HG03520 (cell line): ENCODE data around the gene TMEM131.

Experiments used
- ATAC-seq: cut with Tn5 transposase; IDR thresholded peaks from one replicate; pipeline ENCODE4 v1.9.1; 2021; ENCODE audit warnings: mild to moderate bottlenecking, moderate library complexity; ENCODE audit not compliant: unreplicated experiment

TMEM131 gene

DNA sequence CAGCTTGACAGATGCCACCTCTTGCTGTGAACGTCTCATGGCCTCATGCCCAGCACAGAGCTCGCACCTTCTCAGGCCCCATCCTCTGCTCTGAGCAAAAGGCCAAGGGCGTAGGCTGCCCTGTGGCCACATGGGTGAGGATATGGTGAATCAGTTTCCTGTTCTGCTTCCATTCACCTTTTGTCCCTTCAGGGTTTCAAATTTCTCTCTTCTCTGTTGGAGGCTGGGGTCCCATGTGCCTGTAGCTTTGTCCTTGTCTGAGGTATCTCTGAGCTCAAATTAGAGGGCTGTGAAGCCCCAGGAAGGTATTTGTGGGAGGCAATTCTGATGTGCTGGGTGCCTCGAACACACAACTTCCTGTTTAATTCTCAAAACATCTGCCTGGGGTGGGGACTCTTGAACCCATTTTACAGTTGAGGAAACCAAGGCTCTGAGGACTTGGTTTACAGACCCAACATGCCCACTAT is 253.3 kb downstream of the TMEM131 start:
- no peak for ATAC-seq

DNA sequence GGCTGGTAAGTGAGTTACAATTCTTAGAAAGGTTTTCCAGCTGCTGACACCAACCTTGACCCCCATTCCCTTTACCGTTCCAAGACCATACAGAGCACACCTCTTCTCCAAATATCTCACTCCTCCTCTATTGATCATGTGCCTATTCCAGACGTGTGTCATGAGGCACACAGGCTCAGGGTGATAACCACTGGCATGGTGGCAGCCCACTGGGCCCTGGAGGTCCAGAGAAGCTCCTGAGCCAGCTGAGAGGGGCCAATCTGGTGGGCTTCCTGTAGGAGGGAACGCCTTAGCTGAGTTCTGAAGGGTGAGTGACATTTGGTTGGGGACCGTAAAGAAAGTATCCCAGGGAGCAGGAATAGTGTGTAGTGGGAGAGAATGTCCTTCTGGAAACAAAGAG is 254.1 kb downstream of the TMEM131 start:
- ATAC-seq, result no peak

DNA sequence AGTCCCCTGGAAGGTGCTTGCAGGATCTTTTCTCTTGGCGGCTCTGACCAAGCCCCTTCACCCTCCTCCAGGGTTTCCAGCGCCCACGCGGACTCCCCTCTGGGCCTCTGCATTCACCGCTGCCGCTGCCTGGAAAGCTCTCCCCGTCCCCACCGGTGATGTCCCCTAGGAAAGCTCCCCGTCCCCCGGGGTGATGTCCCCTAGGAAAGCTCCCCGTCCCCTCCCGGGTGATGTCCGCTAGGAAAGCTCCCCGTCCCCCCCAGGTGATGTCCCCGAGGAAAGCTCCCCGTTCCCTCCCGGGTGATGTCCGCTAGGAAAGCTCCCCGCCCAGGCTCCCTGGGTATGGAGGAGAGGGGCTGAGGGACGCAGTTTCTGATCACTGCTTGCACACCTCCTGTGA is 254.5 kb downstream of the TMEM131 start:
- ATAC-seq, result no peak

DNA sequence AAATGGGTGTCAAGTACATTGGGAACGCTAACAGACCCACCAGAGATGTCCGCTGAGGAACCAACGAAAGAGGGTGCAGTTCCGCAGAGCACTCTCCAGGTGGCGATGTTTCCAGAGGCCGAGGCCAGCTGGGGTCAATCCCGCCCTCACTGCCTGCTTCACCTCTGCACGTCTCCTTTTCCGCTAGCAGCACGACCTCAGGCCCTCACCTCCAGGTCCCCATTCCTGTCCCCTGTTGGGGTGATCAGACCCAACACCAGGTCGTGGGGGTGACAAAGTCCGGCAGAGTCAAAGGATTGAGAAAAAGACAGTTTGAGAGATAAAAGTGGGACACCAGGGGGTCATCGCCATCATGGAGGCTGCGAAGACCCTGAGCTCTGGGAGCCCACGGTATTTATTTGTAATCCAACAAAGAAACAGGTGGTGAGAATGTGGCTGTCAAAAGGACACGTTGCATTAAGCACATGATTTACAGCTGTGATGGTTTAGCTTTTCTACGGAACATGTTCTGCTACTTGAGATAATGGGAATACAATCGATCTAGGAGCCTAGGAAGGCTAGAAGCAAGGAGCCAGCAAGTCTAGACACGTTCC is 255.1 kb downstream of the TMEM131 start:
- no peak for ATAC-seq

DNA sequence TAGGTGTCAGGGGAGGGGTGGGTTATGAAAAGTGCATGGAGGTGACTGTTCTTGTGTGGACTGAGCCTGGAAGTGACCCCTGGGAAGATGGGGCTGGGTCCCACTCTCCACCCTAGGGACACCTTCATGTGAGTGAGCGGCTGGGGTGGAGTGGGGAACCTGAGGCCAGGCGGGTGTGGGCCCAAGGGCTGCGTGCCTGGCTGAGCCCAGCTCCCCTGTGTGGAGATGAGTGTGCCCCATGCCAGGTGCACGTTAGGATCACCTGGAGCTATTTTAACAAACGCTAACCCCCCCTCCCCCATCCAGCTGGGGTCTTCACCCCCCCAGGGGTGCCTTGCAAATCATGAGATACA is 255.9 kb downstream of the TMEM131 start:
- no peak for ATAC-seq

DNA sequence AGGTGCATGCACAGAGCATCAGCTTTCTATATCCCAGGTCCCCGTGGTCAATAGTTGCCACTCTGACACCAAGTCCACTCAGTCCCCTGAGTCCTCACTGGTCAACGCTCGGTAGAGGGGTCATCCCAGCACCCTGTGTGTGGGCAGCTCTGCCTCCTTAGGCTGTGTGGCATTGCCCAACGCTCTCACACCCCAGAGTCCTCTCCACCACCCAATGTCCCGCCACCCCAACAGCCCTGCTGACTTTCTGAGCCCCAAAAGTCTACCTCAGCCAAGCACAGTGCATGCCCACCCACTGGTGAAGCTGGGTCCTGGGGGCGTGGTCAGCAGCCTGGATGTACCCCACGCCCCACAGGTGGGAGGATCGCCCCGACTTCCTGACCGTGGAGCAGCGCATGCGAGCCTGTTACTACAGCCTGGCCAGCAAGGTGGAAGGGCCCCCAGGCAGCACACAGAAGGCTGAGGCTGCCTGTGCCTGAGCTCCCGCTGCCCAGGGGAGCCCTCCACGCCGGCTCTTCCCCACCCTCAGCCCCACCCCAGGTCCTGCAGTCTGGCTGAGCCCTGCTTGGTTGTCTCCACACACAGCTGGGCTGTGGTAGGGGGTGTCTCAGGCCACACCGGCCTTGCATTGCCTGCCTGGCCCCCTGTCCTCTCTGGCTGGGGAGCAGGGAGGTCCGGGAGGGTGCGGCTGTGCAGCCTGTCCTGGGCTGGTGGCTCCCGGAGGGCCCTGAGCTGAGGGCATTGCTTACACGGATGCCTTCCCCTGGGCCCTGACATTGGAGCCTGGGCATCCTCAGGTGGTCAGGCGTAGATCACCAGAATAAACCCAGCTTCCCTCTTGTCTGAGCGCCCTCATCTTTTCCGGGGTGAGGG is 256.5 kb downstream of the TMEM131 start:
- no peak for ATAC-seq

DNA sequence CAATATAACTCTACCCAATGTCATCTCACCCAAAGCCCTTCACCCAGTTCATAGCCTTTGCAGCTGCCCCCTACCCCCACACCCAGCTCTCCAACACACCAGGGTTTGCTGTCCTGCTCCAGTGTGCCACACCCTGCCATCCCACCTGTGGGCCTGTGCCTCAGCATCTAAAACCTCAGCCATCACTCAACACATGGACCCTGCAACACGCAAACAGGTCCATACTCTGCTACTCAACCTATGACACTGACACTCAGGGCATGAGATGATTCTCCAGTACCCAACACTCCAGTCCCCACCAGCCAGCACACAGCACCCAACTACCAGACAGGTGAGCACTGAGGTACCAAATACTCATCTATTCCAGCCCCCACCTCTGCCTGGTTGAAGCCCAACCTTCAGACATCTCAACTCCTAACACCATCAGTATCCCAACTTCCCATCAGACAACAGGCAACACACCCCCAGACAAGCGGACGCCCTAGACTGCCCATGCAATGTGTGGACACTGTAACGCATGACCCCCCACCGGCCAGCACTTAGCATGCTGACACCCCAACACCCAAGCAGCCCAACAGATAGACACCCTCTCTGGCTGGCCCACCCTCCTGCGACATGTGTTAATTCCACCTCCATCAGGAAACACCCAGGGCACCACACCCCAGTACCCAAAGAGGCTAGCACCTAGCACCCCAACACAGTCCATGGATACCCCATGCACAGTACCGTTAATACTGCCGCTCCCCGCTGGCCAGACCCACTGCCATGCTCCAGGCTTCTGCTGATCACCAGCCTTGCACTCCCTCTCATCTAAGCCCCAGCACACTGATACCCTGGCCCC is 257.3 kb downstream of the TMEM131 start:
- no peak for ATAC-seq

DNA sequence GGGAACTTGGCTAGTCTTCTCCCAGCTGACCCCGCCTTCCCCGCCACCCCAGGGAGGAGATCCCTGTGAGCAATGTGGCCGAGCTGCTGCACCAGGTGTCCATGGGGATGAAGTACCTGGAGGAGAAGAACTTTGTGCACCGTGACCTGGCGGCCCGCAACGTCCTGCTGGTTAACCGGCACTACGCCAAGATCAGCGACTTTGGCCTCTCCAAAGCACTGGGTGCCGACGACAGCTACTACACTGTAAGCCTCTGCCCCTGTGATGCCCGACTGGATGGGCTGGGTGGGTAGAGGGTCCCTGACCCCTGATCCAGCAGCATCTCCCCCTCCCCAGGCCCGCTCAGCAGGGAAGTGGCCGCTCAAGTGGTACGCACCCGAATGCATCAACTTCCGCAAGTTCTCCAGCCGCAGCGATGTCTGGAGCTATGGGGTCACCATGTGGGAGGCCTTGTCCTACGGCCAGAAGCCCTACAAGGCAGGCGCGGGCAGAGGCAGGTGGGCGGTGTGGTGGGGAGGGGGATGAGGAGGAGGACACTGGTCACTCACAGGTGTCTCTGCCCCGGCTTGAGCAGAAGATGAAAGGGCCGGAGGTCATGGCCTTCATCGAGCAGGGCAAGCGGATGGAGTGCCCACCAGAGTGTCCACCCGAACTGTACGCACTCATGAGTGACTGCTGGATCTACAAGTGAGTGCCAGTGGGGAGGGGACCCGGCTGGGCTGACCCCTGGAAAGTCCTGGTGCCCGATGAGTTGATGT is 258.1 kb downstream of the TMEM131 start:
- no peak for ATAC-seq

DNA sequence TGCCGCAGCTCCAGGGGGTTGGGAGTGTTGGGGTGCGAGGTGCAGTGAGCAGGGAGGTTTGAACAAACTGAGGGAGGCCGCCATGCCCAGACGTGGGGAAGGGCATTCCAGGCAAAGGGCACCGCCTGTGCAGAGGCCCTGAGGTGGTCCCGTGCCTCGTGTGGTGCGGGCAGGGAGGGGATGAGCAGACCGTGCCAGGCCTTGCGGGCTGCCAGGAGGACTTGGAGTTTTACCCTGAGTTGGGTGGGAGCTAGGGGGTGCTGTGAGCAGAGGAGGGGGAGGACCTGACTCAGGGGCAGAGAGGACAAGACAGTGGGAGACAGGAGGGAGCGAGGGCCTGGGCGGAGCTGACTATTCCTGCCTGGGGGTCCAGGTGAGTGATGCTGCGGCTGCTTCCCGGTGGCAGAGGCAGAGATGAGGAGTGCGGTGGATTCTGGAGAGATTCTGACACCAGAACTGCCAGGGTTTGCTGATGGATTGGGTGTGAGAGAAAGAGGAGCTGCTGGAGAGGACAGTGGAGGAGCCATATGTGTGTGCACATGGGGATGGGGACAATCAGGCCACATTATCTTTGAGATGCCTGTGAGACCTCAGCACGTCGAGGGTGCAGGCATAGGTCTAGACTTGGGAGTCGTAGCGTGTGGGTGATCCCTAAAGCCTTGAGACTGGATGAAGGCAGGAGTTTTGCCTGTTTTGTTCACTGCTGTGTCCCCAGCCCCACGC is 259.0 kb downstream of the TMEM131 start:
- ATAC-seq, result no peak

DNA sequence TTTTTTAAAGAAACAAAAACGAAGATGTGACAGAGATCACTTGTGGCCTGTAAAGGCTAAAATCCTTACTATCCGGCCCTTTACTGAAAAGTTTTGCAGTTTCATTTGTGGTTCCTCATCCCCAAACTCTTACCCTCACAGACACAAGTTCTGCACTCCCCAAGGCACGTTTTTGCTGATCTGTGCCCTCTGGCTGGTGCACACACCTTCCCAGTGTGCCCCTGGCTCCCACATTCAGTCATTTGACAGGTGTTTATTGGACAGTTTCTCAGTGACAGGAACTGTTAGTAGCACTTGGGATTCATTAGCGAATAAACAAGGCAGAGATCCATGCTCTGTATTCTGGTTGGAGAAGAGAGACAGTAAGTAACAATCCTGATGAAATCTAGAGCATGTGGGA is 259.6 kb downstream of the TMEM131 start:
- no peak for ATAC-seq

DNA sequence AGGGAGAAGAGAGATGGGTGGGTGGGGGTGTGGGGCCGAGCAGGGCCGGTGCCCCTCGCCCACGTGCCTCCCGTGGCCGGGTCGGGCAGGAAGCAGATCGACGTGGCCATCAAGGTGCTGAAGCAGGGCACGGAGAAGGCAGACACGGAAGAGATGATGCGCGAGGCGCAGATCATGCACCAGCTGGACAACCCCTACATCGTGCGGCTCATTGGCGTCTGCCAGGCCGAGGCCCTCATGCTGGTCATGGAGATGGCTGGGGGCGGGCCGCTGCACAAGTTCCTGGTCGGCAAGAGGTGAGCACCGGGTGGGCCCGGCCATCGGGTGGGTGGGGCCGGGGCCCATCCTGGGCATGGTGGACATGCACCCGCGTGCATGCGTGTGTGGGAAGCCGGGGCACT is 260.6 kb downstream of the TMEM131 start:
- ATAC-seq, result no peak

DNA sequence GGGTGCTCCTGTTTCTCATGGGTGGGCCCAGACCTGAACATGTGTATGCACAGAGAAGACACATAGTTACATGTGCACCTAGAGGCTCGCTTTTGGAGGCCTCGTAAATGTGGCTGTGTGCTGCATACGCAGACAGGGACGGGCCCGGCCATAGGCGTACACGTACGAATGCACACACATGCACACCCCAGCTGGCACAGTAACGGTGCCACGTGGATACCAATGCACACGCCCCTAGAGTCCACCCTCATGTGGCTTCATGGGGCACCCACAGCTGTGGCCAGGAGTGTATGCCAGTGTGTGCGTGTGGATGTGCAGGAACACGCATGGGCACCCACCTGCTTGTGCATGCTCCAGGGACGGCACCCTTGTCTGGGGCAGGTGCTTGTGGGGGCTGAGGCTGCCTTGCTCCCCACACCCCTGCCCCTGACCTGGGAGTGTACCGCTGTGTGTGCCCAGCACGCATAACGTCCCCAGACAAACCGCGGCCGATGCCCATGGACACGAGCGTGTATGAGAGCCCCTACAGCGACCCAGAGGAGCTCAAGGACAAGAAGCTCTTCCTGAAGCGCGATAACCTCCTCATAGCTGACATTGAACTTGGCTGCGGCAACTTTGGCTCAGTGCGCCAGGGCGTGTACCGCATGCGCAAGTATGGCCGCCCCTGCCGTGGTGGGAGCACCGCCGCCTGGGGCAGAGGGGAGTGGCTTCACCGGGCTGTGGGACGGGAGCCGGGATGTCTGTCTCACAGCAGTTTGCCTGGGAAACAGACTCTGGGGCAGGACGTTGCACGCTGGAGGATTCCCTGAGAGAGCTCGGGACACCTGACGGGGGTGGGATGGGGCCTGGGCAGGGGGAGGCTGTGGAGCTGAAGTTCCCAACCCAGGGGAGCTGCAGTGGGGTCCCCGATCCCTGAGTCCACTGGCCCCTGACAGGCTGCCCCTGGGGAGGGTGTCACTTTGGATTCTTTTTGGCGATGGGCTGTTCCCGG is 261.4 kb downstream of the TMEM131 start:
- ATAC-seq, result no peak

DNA sequence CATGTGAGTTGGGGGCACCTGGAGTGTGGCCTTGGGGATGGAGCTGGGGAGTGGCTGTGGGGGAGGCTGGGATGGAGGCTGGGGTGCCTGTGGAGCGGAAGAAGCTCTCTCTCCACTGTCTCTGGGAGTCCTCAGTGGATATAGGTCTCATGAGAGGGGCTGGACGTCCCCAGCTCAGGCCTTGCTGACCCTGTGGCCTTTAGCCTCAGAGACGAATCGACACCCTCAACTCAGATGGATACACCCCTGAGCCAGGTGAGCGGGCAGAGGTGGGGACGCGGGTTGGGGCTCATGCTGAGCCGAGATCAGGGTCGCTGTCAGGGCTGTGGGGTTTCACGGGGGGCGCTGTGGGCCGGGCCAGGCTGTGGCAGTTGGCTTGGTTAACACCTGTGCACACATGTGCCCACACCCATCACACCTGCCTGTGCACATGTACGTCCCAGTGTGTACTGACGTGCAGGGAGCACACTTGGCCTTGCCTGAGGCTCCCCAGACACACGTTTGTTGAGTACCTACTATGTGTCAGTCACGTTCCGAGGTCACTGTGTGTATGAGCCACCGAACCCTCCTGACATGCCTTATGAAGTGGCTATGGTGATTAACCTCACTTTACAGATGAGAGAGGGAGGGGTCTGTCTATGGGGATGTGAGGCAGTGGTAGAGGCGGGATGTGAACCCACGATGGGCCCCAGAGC is 262.3 kb downstream of the TMEM131 start:
- ATAC-seq, result no peak

DNA sequence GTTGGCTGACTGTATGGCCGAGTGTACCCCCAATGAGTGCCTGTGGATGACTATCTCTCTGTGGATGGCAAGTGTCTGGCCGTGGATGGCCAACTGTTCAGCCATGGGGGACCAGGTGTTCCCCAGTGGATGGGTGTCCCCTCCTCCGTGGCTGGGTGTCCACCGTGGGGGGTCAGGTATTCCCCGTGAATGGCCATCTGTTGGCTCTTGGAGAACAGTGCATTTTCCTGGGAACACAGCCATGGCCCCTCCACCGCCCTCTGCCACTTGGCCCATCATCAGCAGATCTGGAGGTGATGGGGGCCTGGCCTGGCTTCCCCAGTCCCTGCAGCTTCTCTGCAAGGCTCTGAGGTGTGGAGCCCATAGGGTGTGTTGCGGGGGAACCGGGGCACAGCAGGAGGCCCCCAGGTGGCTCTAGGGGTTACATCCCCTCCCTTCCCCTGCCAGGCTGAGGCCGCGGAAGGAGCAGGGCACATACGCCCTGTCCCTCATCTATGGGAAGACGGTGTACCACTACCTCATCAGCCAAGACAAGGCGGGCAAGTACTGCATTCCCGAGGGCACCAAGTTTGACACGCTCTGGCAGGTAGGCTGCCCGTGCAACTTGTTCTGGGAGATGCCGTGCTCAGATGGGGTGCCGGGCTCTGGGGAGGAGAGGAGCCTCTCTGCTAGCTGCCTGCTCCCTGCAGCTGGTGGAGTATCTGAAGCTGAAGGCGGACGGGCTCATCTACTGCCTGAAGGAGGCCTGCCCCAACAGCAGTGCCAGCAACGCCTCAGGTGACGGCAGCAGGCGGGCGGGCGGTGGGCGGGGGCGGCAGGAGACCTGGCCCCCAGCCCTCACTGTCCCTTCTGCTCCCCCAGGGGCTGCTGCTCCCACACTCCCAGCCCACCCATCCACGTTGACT is 263.1 kb downstream of the TMEM131 start:
- no peak for ATAC-seq

DNA sequence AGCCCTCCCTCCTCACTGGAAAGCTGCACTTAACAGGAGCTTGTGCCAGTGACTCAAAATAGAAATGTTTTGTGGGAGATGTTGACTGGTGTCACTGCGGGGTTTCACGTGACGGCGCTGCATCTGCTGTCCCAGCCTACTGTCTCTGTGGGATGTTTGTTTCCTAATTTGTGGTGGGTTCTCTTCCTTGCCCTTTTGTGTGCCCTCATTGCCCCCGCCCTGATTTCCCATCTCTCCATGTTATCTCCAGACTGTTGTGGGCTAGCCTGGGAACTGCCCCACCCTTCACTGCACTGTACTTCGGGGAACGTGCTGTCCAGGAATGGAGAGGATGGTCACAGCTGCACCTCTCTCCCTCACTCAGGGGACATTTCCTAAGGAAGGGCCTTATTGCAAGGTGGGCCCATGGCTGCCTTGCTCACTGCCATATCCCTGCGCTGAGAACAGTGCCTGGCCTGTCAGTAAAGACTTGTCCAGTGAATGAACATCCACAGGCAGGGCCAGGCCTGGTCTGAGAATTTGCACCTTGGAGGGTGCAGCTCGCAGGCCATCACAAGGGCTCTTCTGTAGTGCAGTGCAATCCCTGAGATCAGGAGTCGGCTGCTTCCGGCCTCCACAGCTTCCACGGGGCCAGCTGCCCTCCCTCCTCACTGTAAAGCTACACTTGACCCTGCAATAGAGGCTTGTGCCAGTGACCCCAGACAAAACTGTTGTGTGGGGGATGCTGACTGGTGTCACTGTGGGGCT is 264.3 kb downstream of the TMEM131 start:
- ATAC-seq, result no peak

DNA sequence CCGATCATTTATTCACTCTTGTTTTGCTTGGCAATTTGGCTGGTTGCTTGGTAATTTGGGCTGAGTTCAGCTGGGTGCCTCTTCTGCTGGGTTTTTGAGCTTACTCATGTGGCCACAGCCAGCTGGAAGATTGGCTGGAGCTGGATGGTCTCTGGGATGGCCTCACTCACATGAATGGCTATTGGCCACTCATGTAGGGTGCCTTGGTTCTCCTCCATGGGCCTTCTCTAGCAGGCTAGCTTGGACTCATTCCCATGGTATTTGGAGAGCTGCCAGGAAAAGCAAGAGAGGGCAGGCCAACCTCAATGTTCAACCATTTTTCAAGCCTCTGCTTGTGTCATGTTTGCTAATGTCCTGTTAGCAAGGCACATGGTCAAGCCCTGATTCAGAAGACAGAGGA is 265.5 kb downstream of the TMEM131 start:
- ATAC-seq, result no peak
